GDM1 (cell line): ENCODE measurements around the gene HCK.

Experiments
- DNase-seq: peaks from one replicate; lab custom pipeline; 2025; lab: John Stamatoyannopoulos, UW

The HCK gene

GRCh38 chr20:32129863-32130262 is 77.8 kb downstream of the HCK start:
- DNase-seq = no peak

- DNase-seq = no peak
Observed at GRCh38 chr20:32130352-32130751, 78.3 kb downstream of the HCK start.

- no peak for DNase-seq
Observed at GRCh38 chr20:32130965-32131364, 78.9 kb downstream of the HCK start.

GRCh38 chr20:32132911-32133549 is 81.0 kb downstream of the HCK start:
- no peak for DNase-seq

- DNase-seq = no peak
Observed at GRCh38 chr20:32134026-32134425, 82.0 kb downstream of the HCK start.

GRCh38 chr20:32135983-32136515 is 84.0 kb downstream of the HCK start:
- no peak for DNase-seq

- DNase-seq = no peak
Observed at GRCh38 chr20:32138921-32139320, 86.9 kb downstream of the HCK start.

GRCh38 chr20:32139947-32140346 is 87.9 kb downstream of the HCK start:
- DNase-seq = no peak

GRCh38 chr20:32140603-32141002 is 88.6 kb downstream of the HCK start:
- no peak for DNase-seq

GRCh38 chr20:32141465-32141980 is 89.5 kb downstream of the HCK start:
- DNase-seq = no peak

- DNase-seq = no peak
Observed at GRCh38 chr20:32142088-32142487, 90.0 kb downstream of the HCK start.

GRCh38 chr20:32142991-32143390 is 90.9 kb downstream of the HCK start:
- no peak for DNase-seq

- no peak for DNase-seq
Observed at GRCh38 chr20:32144898-32145662, 93.0 kb downstream of the HCK start.

- DNase-seq = no peak
Observed at GRCh38 chr20:32149566-32150170, 97.6 kb downstream of the HCK start.

GRCh38 chr20:32150291-32150848 is 98.3 kb downstream of the HCK start:
- no peak for DNase-seq
